Central memory CD8-positive, alpha-beta T cell (primary cell): ENCODE measurements around the gene MOGAT1.

ENCODE experiments used
- ATAC-seq: fragments of 150-1000 bp; cut with Tn5 transposase; replicated peaks from 2 replicates; pipeline ENCODE4 v1.10.0; 2022; ENCODE audit warnings: mild to moderate bottlenecking, moderate FRiP score, moderate number of reproducible peaks; ENCODE audit not compliant: poor library complexity, severe bottlenecking; ENCODE audit errors: extremely low read depth
- DNase-seq, 2 donors: peaks; one replicate each; pipeline ENCODE4 v3.0.0; 2021; ENCODE audit warnings: low spot score in 2 of 2
- H3K27ac Mint-ChIP-seq: one replicate; pipeline ENCODE4 v1.8.0; 2022; ENCODE audit warnings: low read depth, mild to moderate bottlenecking, moderate library complexity, mixed read lengths
- H3K27me3 Mint-ChIP-seq: one replicate; pipeline ENCODE4 v1.8.0; 2022; ENCODE audit warnings: mixed read lengths
- H3K36me3 Mint-ChIP-seq: one replicate; pipeline ENCODE4 v1.8.0; 2022; ENCODE audit warnings: mild to moderate bottlenecking, moderate library complexity, mixed read lengths; ENCODE audit not compliant: insufficient read depth
- H3K4me1 Mint-ChIP-seq: one replicate; pipeline ENCODE4 v1.8.0; 2022; ENCODE audit warnings: mixed read lengths
- H3K4me3 Mint-ChIP-seq: one replicate; pipeline ENCODE4 v1.8.0; 2022; ENCODE audit warnings: mild to moderate bottlenecking, moderate library complexity, mixed read lengths
- H3K9me3 Mint-ChIP-seq: one replicate; pipeline ENCODE4 v1.8.0; 2022; ENCODE audit warnings: mixed read lengths

Gene MOGAT1

DNA sequence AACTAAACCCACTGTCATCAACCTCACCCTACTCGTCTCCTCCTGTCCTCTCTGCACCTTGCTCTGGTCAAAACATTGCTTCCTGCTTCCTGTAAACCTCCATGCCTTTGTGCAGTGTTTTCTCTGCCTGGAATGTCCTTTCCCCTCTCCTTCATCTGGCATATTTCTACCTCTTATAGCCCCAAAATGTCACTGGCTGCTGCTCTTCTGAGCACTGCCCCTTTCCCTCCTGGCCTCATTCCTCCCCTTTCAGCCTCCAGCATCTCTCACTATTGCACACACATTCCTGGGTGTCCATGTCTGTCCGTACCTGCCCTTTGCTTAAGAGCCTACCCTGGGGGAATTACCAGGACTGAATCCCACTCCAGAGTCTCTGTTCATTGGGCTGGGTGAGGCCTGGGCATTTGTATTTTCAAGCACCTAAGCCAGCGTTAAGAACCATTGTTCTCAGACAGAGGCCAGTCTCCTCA lies 84.9 kb downstream of the MOGAT1 start:
- Mint-ChIP-seq H3K27me3 (no peaks in the 10 kb centered on the region), H3K9me3 (no peaks in the 10 kb centered on the region), H3K4me1 (no peaks in the 10 kb centered on the region), H3K4me3 (no peak overlapping the region), H3K36me3 (no peaks in the 10 kb centered on the region), H3K27ac (no peak overlapping the region)
- no peak for DNase-seq
- no peak for ATAC-seq

DNA sequence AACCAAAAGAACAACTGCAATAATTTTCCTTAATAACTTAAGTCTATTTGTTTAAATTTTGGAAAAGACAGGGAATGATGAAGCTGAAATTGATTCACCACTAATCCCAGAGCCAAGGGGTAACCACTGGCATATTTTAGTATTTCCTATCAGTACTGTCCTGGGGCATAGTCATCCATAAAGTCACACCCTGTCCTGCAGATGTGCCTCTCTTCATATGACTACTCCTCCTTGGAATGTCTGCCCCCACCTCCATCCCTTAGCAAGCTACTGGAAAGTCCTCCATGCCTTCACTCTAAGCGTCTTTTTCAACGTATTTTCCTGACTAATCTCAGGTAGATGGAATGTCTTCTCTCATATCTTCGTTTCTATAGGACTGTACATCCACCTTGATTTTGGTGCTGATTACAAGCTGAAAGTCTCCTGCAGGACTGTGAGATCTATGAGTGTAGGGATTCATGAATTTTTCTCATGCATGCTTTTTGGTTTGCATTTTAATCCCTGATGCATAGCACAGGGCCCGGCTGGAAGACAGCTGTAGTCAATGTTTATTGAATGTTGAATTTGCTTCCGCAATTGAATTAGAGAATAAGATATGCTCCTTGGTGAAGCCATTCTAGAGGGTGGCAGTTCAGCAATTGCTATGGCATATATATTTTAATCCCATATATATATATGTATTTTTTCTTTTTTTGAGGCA lies 85.6 kb downstream of the MOGAT1 start:
- Mint-ChIP-seq H3K4me1 (no peaks in the 10 kb centered on the region), H3K27me3 (peaks cover 5% of the 10 kb centered on the region), H3K9me3 (no peaks in the 10 kb centered on the region), H3K4me3 (no peak overlapping the region), H3K27ac (no peak overlapping the region), H3K36me3 (no peaks in the 10 kb centered on the region)
- DNase-seq (no peak), ATAC-seq (no peak)
